Neural cell (in vitro differentiated cells): Measurements from ENCODE around the gene CTCF.

ENCODE experiments used
- EZH2 ChIP-seq: fragments of 200-600, 300-800 bp; shearing (Covaris generic), sonication (generic); IDR thresholded peaks from 2 replicates; pipeline ENCODE4 v1.6.1; 2014; ENCODE audit warnings: antibody characterized with exemption, low read length, borderline replicate concordance, mild to moderate bottlenecking; ENCODE audit not compliant: insufficient read depth, poor library complexity, severe bottlenecking
- MXI1 ChIP-seq: fragments of 450-650 bp; conservative IDR thresholded peaks from 2 replicates; pipeline ENCODE4 v1.6.1; 2014; ENCODE audit warnings: antibody characterized with exemption, mild to moderate bottlenecking; ENCODE audit not compliant: poor library complexity, severe bottlenecking
- POLR2AphosphoS5 ChIP-seq: IDR thresholded peaks from 2 replicates; pipeline ENCODE4 v1.6.1; 2012
- REST ChIP-seq: IDR thresholded peaks from 2 replicates; pipeline ENCODE4 v1.6.1; 2012; ENCODE audit warnings: borderline replicate concordance
- TAF1 ChIP-seq: IDR thresholded peaks from 2 replicates; pipeline ENCODE4 v1.6.1; 2012; ENCODE audit warnings: low read depth
- TF ChIP-seq, protein P1 (sequence below): fragments of 450-650 bp; IDR thresholded peaks from 2 replicates; pipeline ENCODE4 v1.5.1; 2014; ENCODE audit warnings: antibody characterized with exemption, mild to moderate bottlenecking, moderate library complexity; ENCODE audit not compliant: poor library complexity, severe bottlenecking

- TF ChIP-seq, protein P1, sequence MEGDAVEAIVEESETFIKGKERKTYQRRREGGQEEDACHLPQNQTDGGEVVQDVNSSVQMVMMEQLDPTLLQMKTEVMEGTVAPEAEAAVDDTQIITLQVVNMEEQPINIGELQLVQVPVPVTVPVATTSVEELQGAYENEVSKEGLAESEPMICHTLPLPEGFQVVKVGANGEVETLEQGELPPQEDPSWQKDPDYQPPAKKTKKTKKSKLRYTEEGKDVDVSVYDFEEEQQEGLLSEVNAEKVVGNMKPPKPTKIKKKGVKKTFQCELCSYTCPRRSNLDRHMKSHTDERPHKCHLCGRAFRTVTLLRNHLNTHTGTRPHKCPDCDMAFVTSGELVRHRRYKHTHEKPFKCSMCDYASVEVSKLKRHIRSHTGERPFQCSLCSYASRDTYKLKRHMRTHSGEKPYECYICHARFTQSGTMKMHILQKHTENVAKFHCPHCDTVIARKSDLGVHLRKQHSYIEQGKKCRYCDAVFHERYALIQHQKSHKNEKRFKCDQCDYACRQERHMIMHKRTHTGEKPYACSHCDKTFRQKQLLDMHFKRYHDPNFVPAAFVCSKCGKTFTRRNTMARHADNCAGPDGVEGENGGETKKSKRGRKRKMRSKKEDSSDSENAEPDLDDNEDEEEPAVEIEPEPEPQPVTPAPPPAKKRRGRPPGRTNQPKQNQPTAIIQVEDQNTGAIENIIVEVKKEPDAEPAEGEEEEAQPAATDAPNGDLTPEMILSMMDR, result no peak
- TF ChIP-seq POLR2AphosphoS5 (no peak), TAF1 (no peak), EZH2 (no peak), MXI1 (no peak), REST (no peak)
Measured at GRCh38 chr16:67662653-67663010, 100.3 kb downstream of the CTCF start.
